HFFc6 (cell line): ENCODE measurements around the gene RNASE2. TPM values are rescaled to one million over a fixed set of nuclear protein-coding genes. Genes with fewer than 3 reads are reported as not detected.
"Not testable (repeated sequence)": the region's sequence is repeated elsewhere in the genome, so short reads cannot be mapped to it uniquely, and the experiment has no call there.

Experiments used
- DNase-seq: peaks from one replicate; pipeline ENCODE4 v3.0.0-alpha.2; 2018
- H3K27ac Mint-ChIP-seq: 2 replicates; pipeline ENCODE4 v1.8.0; 2020; ENCODE audit warnings: mild to moderate bottlenecking, mixed read lengths
- H3K27me3 Mint-ChIP-seq: 2 replicates; pipeline ENCODE4 v1.8.0; 2021; ENCODE audit warnings: mild to moderate bottlenecking, moderate library complexity, mixed read lengths; ENCODE audit not compliant: insufficient read depth
- H3K36me3 Mint-ChIP-seq: 2 replicates; pipeline ENCODE4 v1.8.0; 2021; ENCODE audit warnings: low read depth, mixed read lengths
- H3K4me1 Mint-ChIP-seq: 2 replicates; pipeline ENCODE4 v1.8.0; 2020; ENCODE audit warnings: low read depth, mixed read lengths
- H3K4me3 Mint-ChIP-seq: 2 replicates; pipeline ENCODE4 v1.8.0; 2020; ENCODE audit warnings: mild to moderate bottlenecking, moderate library complexity, mixed read lengths
- H3K9me3 Mint-ChIP-seq: 2 replicates; pipeline ENCODE4 v1.8.0; 2020; ENCODE audit warnings: mild to moderate bottlenecking, mixed read lengths
- CTCF ChIP-seq: fragments of 200-600 bp; sonication (generic); IDR thresholded peaks from 2 replicates; pipeline ENCODE4 v1.5.0; 2021; ENCODE audit warnings: antibody characterized with exemption, mild to moderate bottlenecking
- long read RNA-seq: library from polyadenylated mRNA; unstranded; transcript quantifications from one replicate; pipeline ENCODE4 v2.0.0, GENCODE V29; 2019
- total RNA-seq, 6 experiments: library from RNA; stranded (reverse); fragmentation: NEBNext Ultra II Directional; extraction: Animal tissue kit (Norgen Biotek cat#: 25700); gene quantifications; 2 replicates in 1 of 6; 3 replicates in 5 of 6; pipeline ENCODE4 v1.2.3, GENCODE V29; 2021

The RNASE2 gene
- not detected for total RNA-seq
- long read RNA-seq = 0 reads

GRCh38 chr14:20954736-20955537 is at the start of gene RNASE2:
TSS of gene RNASE2 (plus strand) at chr14:20955487. CDS start at chr14:20955772, 285 bp downstream.
- H3K27me3 Mint-ChIP-seq = peaks cover 28% of the 10 kb centered on the region
- H3K4me1 Mint-ChIP-seq, H3K36me3 Mint-ChIP-seq, H3K27ac Mint-ChIP-seq, H3K9me3 Mint-ChIP-seq, H3K4me3 Mint-ChIP-seq, DNase-seq: not testable (repeated sequence)

GRCh38 chr14:20905676-20906075 is 49.6 kb upstream of the RNASE2 start:
- H3K9me3 Mint-ChIP-seq = no peaks in the 10 kb centered on the region
- H3K4me1 Mint-ChIP-seq = no peaks in the 10 kb centered on the region
- no peaks in the 10 kb centered on the region for H3K36me3 Mint-ChIP-seq
- no peak overlapping the region for H3K27ac Mint-ChIP-seq
- no peak overlapping the region for H3K4me3 Mint-ChIP-seq
- no peak for DNase-seq
- no peak for TF ChIP-seq CTCF
- H3K27me3 Mint-ChIP-seq = peaks cover 5% of the 10 kb centered on the region; the same call in 1 of the 2 replicates

GRCh38 chr14:20907214-20907613 is 48.1 kb upstream of the RNASE2 start:
- no peak for DNase-seq
- Mint-ChIP-seq H3K36me3 (no peaks in the 10 kb centered on the region), H3K9me3 (no peaks in the 10 kb centered on the region), H3K4me3 (no peak overlapping the region), H3K27ac (no peak overlapping the region), H3K4me1 (no peaks in the 10 kb centered on the region), H3K27me3 (peaks cover 2% of the 10 kb centered on the region; the same call in 1 of the 2 replicates)
- no peak for TF ChIP-seq CTCF

GRCh38 chr14:20910822-20911221 is 44.5 kb upstream of the RNASE2 start:
- not testable (repeated sequence) for H3K4me1 Mint-ChIP-seq, DNase-seq, H3K36me3 Mint-ChIP-seq, H3K9me3 Mint-ChIP-seq, H3K27ac Mint-ChIP-seq, H3K4me3 Mint-ChIP-seq, H3K27me3 Mint-ChIP-seq

GRCh38 chr14:20919038-20919756 is 36.1 kb upstream of the RNASE2 start:
- not testable (repeated sequence) for H3K4me1 Mint-ChIP-seq, H3K36me3 Mint-ChIP-seq, DNase-seq, H3K27ac Mint-ChIP-seq, H3K4me3 Mint-ChIP-seq, H3K9me3 Mint-ChIP-seq, H3K27me3 Mint-ChIP-seq

GRCh38 chr14:20923766-20924297 is 31.5 kb upstream of the RNASE2 start:
- not testable (repeated sequence) for DNase-seq, H3K4me3 Mint-ChIP-seq, H3K9me3 Mint-ChIP-seq, H3K36me3 Mint-ChIP-seq, H3K4me1 Mint-ChIP-seq, H3K27me3 Mint-ChIP-seq, H3K27ac Mint-ChIP-seq

GRCh38 chr14:20934148-20934762 is 21.0 kb upstream of the RNASE2 start:
- Mint-ChIP-seq H3K4me3 (no peak overlapping the region), H3K9me3 (no peaks in the 10 kb centered on the region)

More at GRCh38 chr14:20934148-20934762, 21.0 kb upstream of the RNASE2 start:
- no peaks in the 10 kb centered on the region for H3K4me1 Mint-ChIP-seq
- DNase-seq = no peak
- peaks cover 6% of the 10 kb centered on the region; the same call in 1 of the 2 replicates for H3K27me3 Mint-ChIP-seq
- H3K36me3 Mint-ChIP-seq = no peaks in the 10 kb centered on the region
- no peak overlapping the region for H3K27ac Mint-ChIP-seq
- peak; percentile 77 for TF ChIP-seq CTCF
